Measurements from ENCODE around the gene MED7.

Gene MED7

DNA sequence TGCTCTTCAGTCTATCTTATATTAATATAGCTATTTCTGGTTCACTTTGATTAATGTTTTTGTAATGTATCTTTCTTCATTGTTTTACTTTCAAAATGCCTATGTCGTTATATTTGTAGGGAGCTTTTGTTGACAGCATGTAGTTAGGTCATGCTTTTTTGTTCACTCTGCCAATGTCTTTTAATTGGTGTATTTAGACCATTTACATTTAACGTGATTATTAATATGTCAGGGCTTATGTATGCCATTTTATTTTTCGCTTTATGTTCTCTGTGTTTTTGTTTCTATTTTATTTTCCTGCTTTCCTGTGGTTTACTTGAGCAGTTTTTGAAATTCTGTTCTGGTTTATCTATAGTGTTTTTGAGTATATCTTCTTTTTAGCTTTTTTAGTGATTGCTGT, 12.6 kb upstream of the MED7 start:
- no peak overlapping the region for H2AFZ ChIP-seq (ENCODE audit: low read depth)
- no peaks in the 10 kb centered on the region for H4K20me1 ChIP-seq (ENCODE audit: insufficient read depth)
- no peaks in the 10 kb centered on the region for H3K79me2 ChIP-seq (ENCODE audit: insufficient read depth, low read depth)
- H3K27me3 ChIP-seq (ENCODE audit: insufficient read depth, low read depth), result no peaks in the 10 kb centered on the region
- no peak overlapping the region for H3K4me3 ChIP-seq (IDR thresholded peaks at IDR 0.05; ENCODE audit: insufficient read depth, low read depth, low read length)
- H3K4me1 ChIP-seq (ENCODE audit: low read depth, poor library complexity, severe bottlenecking), result no peaks in the 10 kb centered on the region
- H3K4me2 ChIP-seq, result no peak overlapping the region
- H3K9ac ChIP-seq, result no peak overlapping the region
- TF ChIP-seq, protein P1, sequence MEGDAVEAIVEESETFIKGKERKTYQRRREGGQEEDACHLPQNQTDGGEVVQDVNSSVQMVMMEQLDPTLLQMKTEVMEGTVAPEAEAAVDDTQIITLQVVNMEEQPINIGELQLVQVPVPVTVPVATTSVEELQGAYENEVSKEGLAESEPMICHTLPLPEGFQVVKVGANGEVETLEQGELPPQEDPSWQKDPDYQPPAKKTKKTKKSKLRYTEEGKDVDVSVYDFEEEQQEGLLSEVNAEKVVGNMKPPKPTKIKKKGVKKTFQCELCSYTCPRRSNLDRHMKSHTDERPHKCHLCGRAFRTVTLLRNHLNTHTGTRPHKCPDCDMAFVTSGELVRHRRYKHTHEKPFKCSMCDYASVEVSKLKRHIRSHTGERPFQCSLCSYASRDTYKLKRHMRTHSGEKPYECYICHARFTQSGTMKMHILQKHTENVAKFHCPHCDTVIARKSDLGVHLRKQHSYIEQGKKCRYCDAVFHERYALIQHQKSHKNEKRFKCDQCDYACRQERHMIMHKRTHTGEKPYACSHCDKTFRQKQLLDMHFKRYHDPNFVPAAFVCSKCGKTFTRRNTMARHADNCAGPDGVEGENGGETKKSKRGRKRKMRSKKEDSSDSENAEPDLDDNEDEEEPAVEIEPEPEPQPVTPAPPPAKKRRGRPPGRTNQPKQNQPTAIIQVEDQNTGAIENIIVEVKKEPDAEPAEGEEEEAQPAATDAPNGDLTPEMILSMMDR (conservative IDR thresholded peaks at IDR 0.05; ENCODE audit: low read depth, low read length), result no peak
- H3K27ac ChIP-seq, result no peak overlapping the region
- H3K36me3 ChIP-seq (ENCODE audit: insufficient read depth), result no peaks in the 10 kb centered on the region

DNA sequence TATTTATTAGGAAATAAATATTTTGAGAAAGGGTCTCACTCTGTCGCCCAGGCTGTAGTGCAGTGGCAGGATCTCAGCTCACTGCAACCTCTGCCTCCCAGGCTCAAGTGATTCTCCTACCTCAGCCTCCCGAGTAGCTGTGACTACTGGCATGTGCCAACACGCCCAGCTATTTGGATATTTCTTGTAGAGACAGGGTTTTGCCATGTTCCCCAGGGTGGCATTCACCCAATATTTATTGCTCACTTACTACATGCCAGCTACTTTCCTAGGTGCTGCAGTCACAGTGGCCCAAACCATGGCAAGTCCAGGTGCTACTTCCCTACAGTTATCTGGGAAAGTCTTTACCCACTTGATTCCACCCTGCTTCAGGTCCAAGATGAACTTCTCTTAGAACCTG, 8.3 kb upstream of the MED7 start:
- no peak overlapping the region for H3K4me2 ChIP-seq
- H3K27me3 ChIP-seq (ENCODE audit: insufficient read depth, low read depth), result no peaks in the 10 kb centered on the region
- H3K27ac ChIP-seq, result no peak overlapping the region
- H4K20me1 ChIP-seq (ENCODE audit: insufficient read depth), result no peaks in the 10 kb centered on the region
- H3K36me3 ChIP-seq (ENCODE audit: insufficient read depth), result no peaks in the 10 kb centered on the region
- no peaks in the 10 kb centered on the region for H3K4me1 ChIP-seq (ENCODE audit: low read depth, poor library complexity, severe bottlenecking)
- H2AFZ ChIP-seq (ENCODE audit: low read depth), result no peak overlapping the region
- TF ChIP-seq, protein P1 (conservative IDR thresholded peaks at IDR 0.05; ENCODE audit: low read depth, low read length), result no peak
- no peak overlapping the region for H3K9ac ChIP-seq
- H3K4me3 ChIP-seq (IDR thresholded peaks at IDR 0.05; ENCODE audit: insufficient read depth, low read depth, low read length), result no peak overlapping the region
- no peaks in the 10 kb centered on the region for H3K79me2 ChIP-seq (ENCODE audit: insufficient read depth, low read depth)

DNA sequence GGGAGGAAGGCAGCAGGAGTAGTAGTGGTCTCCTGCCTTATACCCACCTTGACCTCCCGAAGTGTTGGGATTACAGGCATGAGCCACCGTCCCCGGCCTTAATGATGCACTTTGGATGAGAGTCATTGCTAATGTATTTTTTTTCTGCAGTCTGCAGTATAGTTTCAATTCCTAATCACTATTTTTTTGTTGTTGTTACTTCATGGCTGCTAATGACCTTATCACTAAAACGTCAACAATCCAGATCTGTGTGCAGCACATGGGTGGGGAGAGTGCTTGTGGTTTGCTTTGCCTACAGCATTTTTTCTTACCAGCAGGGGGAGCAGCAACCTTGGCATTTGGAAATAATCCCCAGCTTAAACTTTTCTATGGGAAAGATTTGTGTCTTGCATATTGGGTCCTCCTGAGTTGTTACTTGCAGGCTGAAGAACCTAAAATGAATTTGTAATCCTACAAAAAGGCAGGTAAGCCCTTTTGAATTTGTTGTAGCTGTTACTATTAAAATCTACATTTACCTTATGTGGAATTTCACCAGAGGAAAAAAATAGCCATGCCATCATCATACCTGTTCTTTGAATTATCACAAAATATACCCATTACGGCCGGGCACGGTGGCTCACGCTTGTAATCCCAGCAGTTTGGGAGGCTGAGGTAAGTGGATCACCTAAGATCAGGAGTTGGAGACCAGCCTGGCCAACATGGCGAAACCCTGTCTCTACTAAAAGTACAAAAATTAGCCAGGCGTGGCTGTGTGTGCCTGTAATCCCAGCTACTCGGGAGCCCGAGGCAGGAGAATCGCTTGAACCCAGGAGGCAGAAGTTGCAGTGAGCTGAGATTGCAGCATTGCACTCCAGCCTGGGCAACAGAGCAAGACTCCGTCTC, 6.3 kb upstream of the MED7 start:
- Histone ChIP-seq H3K27me3 (ENCODE audit: insufficient read depth, low read depth) (no peaks in the 10 kb centered on the region), H2AFZ (ENCODE audit: low read depth) (no peak overlapping the region), H4K20me1 (ENCODE audit: insufficient read depth) (no peaks in the 10 kb centered on the region), H3K9ac (no peak overlapping the region), H3K4me2 (no peak overlapping the region), H3K36me3 (ENCODE audit: insufficient read depth) (no peaks in the 10 kb centered on the region), H3K79me2 (ENCODE audit: insufficient read depth, low read depth) (no peaks in the 10 kb centered on the region), H3K27ac (no peak overlapping the region), H3K4me3 (IDR thresholded peaks at IDR 0.05; ENCODE audit: insufficient read depth, low read depth, low read length) (no peak overlapping the region), H3K4me1 (ENCODE audit: low read depth, poor library complexity, severe bottlenecking) (no peaks in the 10 kb centered on the region)
- TF ChIP-seq, protein P1 (conservative IDR thresholded peaks at IDR 0.05; ENCODE audit: low read depth, low read length), result peak; percentile 82

DNA sequence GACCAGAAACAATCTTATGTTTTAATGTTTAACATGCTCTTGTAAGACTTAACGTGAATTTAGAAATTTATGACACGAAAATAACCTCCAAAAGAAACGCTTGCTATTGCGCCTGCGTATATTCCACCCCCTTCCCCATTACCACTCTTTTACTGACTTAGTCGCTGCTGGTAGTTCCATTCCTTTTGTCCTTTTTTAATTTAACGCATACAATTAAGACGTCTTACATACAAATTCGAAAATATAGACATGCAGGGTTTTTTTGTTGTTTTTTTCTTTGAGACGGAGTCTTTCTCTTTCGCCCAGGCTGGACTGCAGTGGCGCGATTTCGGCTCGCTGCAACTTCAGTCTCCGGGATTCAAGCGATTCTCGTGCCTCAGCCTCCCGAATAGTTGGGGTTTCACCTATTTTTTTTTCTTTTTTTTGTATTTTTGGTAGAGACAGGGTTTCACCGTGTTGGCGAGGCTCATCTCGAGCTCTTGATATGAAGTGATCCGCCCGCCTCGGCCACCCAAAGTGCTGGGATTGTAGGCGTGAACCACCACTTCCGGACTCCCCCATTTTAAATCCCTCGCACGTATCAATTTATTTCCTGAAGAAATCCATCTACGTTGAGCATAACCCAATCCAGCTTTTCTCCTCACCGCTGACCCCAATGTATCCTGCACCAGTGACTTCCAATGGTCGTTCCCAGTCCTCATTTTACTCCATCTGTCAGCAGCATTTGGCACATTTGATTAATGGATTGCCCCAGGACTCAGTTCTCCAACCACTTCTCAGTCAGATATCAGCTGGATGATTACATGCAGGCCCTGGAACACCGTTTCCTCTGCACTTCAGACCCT, 684 bp upstream of the MED7 start:
- Histone ChIP-seq H3K4me2 (no peak overlapping the region), H3K4me1 (ENCODE audit: low read depth, poor library complexity, severe bottlenecking) (no peaks in the 10 kb centered on the region), H4K20me1 (ENCODE audit: insufficient read depth) (no peaks in the 10 kb centered on the region), H3K36me3 (ENCODE audit: insufficient read depth) (no peaks in the 10 kb centered on the region), H2AFZ (ENCODE audit: low read depth) (peak overlapping the region; percentile 80; the same call in 1 of the 2 replicates), H3K79me2 (ENCODE audit: insufficient read depth, low read depth) (peaks cover 11% of the 10 kb centered on the region), H3K27ac (no peak overlapping the region), H3K27me3 (ENCODE audit: insufficient read depth, low read depth) (no peaks in the 10 kb centered on the region), H3K4me3 (IDR thresholded peaks at IDR 0.05; ENCODE audit: insufficient read depth, low read depth, low read length) (no peak overlapping the region), H3K9ac (no peak overlapping the region)
- TF ChIP-seq, protein P1 (conservative IDR thresholded peaks at IDR 0.05; ENCODE audit: low read depth, low read length), result no peak

Data from KMS-11 (cell line).